IMR-90 (cell line): ENCODE data around the gene GCGR. TPM values are rescaled to one million over a fixed set of nuclear protein-coding genes. Genes with fewer than 3 reads are reported as not detected.
"Not testable (repeated sequence)": the region's sequence is repeated elsewhere in the genome, so short reads cannot be mapped to it uniquely, and the experiment has no call there.

Experiments used
- ATAC-seq: fragments of 200-7000 bp; cut with Tn5 transposase; 2 replicates; pipeline ENCODE4 v1.9.1; 2020; ENCODE audit warnings: low read depth, mild to moderate bottlenecking, moderate library complexity
- BruUV-seq: library from RNA; stranded (reverse); fragments of 400-500 nt; replicated peaks from 2 replicates; lab custom pipeline; 2021; lab: Mats Ljungman, UMichigan
- CTCF ChIA-PET: fragments of 300-600 bp; formaldehyde crosslinking; extraction: SDS; loops from one replicate; lab custom pipeline; 2021; ENCODE audit warnings: antibody characterized with exemption; lab: Yijun Ruan, JAX
- POLR2A ChIA-PET: fragments of 300-600 bp; sonication (Branson Sonifier 250); formaldehyde crosslinking; loops from one replicate; lab custom pipeline; 2022; ENCODE audit warnings: antibody characterized with exemption; ENCODE audit not compliant: unreplicated experiment; lab: Charles Lee
- DNase-seq: peaks from one replicate; pipeline ENCODE4 v3.0.0; 2013
- H2AFZ ChIP-seq: replicated peaks from 2 replicates; pipeline ENCODE3; 2013; ENCODE audit warnings: low read length, mild to moderate bottlenecking; ENCODE audit not compliant: poor library complexity
- H2AK5ac ChIP-seq: 2 replicates; pipeline ENCODE4 v1.6.1; 2013; ENCODE audit warnings: low read depth, low read length, inconsistent platforms
- H2AK9ac ChIP-seq: replicated peaks from 2 replicates; pipeline ENCODE3; 2013; ENCODE audit warnings: mild to moderate bottlenecking, low read depth, low read length, moderate library complexity; ENCODE audit not compliant: poor library complexity
- H2BK120ac ChIP-seq: 2 replicates; pipeline ENCODE4 v1.6.1; 2013; ENCODE audit warnings: low read depth, low read length, inconsistent platforms
- H2BK15ac ChIP-seq: 3 replicates; pipeline ENCODE4 v1.6.1; 2013; ENCODE audit warnings: low read depth, low read length, inconsistent platforms
- H2BK20ac ChIP-seq: 2 replicates; pipeline ENCODE4 v1.6.1; 2013; ENCODE audit warnings: low read depth, mild to moderate bottlenecking, inconsistent platforms, low read length, moderate library complexity
- H2BK5ac ChIP-seq: 2 replicates; pipeline ENCODE4 v1.6.1; 2013; ENCODE audit warnings: mild to moderate bottlenecking, low read depth, low read length, inconsistent platforms; ENCODE audit not compliant: poor library complexity, severe bottlenecking
- H3K14ac ChIP-seq: replicated peaks from 2 replicates; pipeline ENCODE4 v1.6.1; 2013; ENCODE audit warnings: low read depth, low read length, inconsistent platforms
- H3K18ac ChIP-seq: 2 replicates; pipeline ENCODE4 v1.6.1; 2013; ENCODE audit warnings: low read depth, low read length, control low read depth
- H3K23ac ChIP-seq: 2 replicates; pipeline ENCODE4 v1.6.1; 2013; ENCODE audit warnings: low read depth, low read length, inconsistent platforms
- H3K27ac ChIP-seq: 2 replicates; pipeline ENCODE4 v1.5.1; 2013; ENCODE audit warnings: mild to moderate bottlenecking, control low read depth, low read length; ENCODE audit not compliant: insufficient read depth
- H3K27me3 ChIP-seq: 2 replicates; pipeline ENCODE4 v1.6.1; 2013; ENCODE audit warnings: low read length; ENCODE audit not compliant: control insufficient read depth, insufficient read depth
- H3K36me3 ChIP-seq: 2 replicates; pipeline ENCODE4 v1.6.1; 2013; ENCODE audit warnings: low read length, mixed read lengths; ENCODE audit not compliant: control insufficient read depth, insufficient read depth
- H3K4ac ChIP-seq: 2 replicates; pipeline ENCODE4 v1.6.1; 2013; ENCODE audit warnings: low read depth, low read length, inconsistent platforms
- H3K4me1 ChIP-seq: 2 replicates; pipeline ENCODE4 v1.6.1; 2013; ENCODE audit warnings: low read length, mixed read lengths; ENCODE audit not compliant: control insufficient read depth, insufficient read depth
- H3K4me2 ChIP-seq: 2 replicates; pipeline ENCODE4 v1.6.1; 2013; ENCODE audit warnings: low read depth, mild to moderate bottlenecking, control low read depth, low read length, moderate library complexity
- H3K4me3 ChIP-seq: 2 replicates; pipeline ENCODE4 v1.5.1; 2013; ENCODE audit warnings: low read depth, mild to moderate bottlenecking, control low read depth, low read length, moderate library complexity; ENCODE audit not compliant: insufficient read depth
- H3K56ac ChIP-seq: 2 replicates; pipeline ENCODE4 v1.6.1; 2013; ENCODE audit warnings: low read length, inconsistent platforms; ENCODE audit not compliant: insufficient read depth; ENCODE audit errors: extremely low read depth
- H3K79me1 ChIP-seq, 2 experiments: 2 replicates each; pipeline ENCODE4 v1.6.1; 2013; ENCODE audit warnings: low read length in 2 of 2, inconsistent platforms in 1 of 2, low read depth in 1 of 2
- H3K9ac ChIP-seq: 2 replicates; pipeline ENCODE4 v1.6.1; 2013; ENCODE audit warnings: low read depth, low read length, control low read depth
- H3K9me1 ChIP-seq: 2 replicates; pipeline ENCODE4 v1.6.1; 2013; ENCODE audit warnings: low read length, inconsistent platforms; ENCODE audit not compliant: insufficient read depth
- H3K9me3 ChIP-seq: 2 replicates; pipeline ENCODE4 v1.6.1; 2013; ENCODE audit warnings: low read length; ENCODE audit not compliant: control insufficient read depth, insufficient read depth
- H4K20me1 ChIP-seq: 2 replicates; pipeline ENCODE4 v1.6.1; 2013; ENCODE audit warnings: low read length, inconsistent platforms; ENCODE audit not compliant: insufficient read depth
- H4K5ac ChIP-seq: 2 replicates; pipeline ENCODE4 v1.6.1; 2013; ENCODE audit warnings: mild to moderate bottlenecking, low read depth, low read length, control low read depth
- H4K8ac ChIP-seq, 2 experiments: 2 replicates each; pipeline ENCODE4 v1.6.1; 2013; ENCODE audit warnings: low read depth in 2 of 2, low read length in 2 of 2, control low read depth in 1 of 2, inconsistent platforms in 1 of 2
- H4K91ac ChIP-seq: 2 replicates; pipeline ENCODE4 v1.6.1; 2013; ENCODE audit warnings: low read depth, low read length, inconsistent platforms; ENCODE audit not compliant: insufficient read depth
- WGBS, 2 experiments: methylation state at CpG; one replicate each; pipeline versions ENCODE4 v1.1.5 to v1.1.7; 2013; ENCODE audit warnings: missing lambda C conversion rate in 2 of 2; ENCODE audit not compliant: insufficient read length in 1 of 2; ENCODE audit errors: extremely low coverage in 2 of 2; 5-methylcytosine and 5-hydroxymethylcytosine counted together
- dilution Hi-C: fragments of 300-500 bp; cut with HindIII; formaldehyde crosslinking; loops from one replicate; pipeline ENCODE4 v1.14.3; 2018; ENCODE audit warnings: low sequenced_read_pairs; ENCODE audit not compliant: unreplicated experiment
- in situ Hi-C: fragments of 300-500 bp; cut with MboI; formaldehyde crosslinking; loops from 3 replicates; pipeline ENCODE4 v1.14.3; 2019; ENCODE audit warnings: low sequenced_read_pairs, inconsistent platforms, mixed read lengths
- intact Hi-C: fragments of 100-400 bp; cut with micrococcal nuclease; formaldehyde crosslinking; loops from 2 replicates; pipeline ENCODE4 v1.10.0; 2022
- polyA plus RNA-seq, 3 experiments: library from polyadenylated mRNA; depleted of rRNA; stranded (reverse); fragments of >200 nt; gene quantifications; 2 replicates each; pipeline ENCODE4 v1.2.3, GENCODE V29; 2012; ENCODE audit warnings: low replicate concordance in 1 of 3
- total RNA-seq: library from RNA; depleted of rRNA; stranded (reverse); fragments of >200 nt; gene quantifications from 2 replicates; pipeline ENCODE4 v1.2.3, GENCODE V29; 2012

The GCGR gene
- total and polyA plus RNA-seq, 2 of the 4 experiments (the other 2 are of a cell fraction): not detected

DNA sequence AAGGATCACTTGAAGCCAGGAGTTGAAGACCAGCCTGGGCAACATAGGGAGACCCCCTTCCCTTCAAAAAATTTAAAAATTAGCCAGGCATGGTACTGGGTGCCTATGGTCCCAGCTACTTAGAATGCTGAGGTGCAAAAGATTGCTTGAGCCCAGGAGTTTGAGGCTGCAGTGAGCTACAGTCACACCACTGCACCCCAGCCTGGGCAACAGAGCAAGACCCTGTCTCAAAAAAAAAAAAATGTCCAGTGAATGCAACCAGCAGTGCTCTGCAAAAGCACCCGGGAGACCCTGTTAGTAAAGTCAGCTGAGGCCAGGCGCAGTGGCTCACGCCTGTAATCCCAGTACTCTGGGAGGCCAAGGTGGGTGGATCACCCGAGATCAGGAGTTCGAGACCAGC is 36.1 kb downstream of the GCGR start:
- H2BK20ac ChIP-seq, H3K27ac ChIP-seq, H3K18ac ChIP-seq, H4K5ac ChIP-seq, H3K14ac ChIP-seq, H4K8ac ChIP-seq, H3K79me1 ChIP-seq, intact Hi-C loops, H3K9ac ChIP-seq, H3K56ac ChIP-seq, H3K4ac ChIP-seq, H2BK120ac ChIP-seq, H4K91ac ChIP-seq, H3K23ac ChIP-seq, BruUV-seq, H3K27me3 ChIP-seq, POLR2A ChIA-PET, DNase-seq, H3K4me1 ChIP-seq, dilution Hi-C loops, H3K9me3 ChIP-seq, H3K4me2 ChIP-seq, H2BK5ac ChIP-seq, H3K9me1 ChIP-seq, H2AK5ac ChIP-seq, H2BK15ac ChIP-seq, CTCF ChIA-PET, ATAC-seq, H2AK9ac ChIP-seq, in situ Hi-C loops, H3K4me3 ChIP-seq, H2AFZ ChIP-seq: not testable (repeated sequence)
- peaks cover 25% of the 10 kb centered on the region for H4K20me1 ChIP-seq
- H3K36me3 ChIP-seq: peaks cover 30% of the 10 kb centered on the region
- no CpG with 5 or more reads among the region's 5 CpGs for WGBS, 2 experiments
